Measurements from ENCODE around the gene VPS13D. TPM values are rescaled to one million over a fixed set of nuclear protein-coding genes. Genes with fewer than 3 reads are reported as not detected.

VPS13D gene
- total and polyA plus RNA-seq, 2 donors (not counting 3 experiments of a cell fraction or from before 2014, with no cell fraction given): 13.6 to 48.5 TPM

DNA sequence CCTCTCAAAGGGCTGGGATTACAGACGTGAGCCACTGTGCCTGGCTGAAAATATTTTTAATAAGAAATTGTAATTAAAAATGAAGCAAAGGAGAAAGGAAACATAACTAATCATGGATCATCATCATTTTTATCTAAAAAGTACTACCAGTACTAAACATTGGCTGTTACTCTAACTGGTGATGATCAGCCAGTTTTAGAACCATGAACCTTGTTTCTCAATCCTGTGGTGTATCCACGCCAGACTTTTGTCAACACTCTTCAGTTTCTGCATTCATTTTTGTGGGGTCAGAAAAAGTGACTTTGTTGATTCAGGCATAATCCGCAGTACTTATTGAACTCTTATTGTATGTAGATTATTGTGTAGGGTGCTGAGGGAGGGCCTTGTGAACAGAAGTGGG lies 52.3 kb downstream of the VPS13D start:
- BruUV-seq (replicated peaks): no TSS peak
- Histone ChIP-seq H3K27ac (ENCODE audit: insufficient read depth, low read depth, low read length) (no peak overlapping the region), H3K27me3 (ENCODE audit: control insufficient read depth in 2 of 2, insufficient read depth in 2 of 2, low read length in 2 of 2) (no peaks in the 10 kb centered on the region), H3K79me2 (ENCODE audit: control insufficient read depth, insufficient read depth, low read length) (no peaks in the 10 kb centered on the region), H3K36me3 (ENCODE audit: control insufficient read depth in 2 of 2, extremely low read depth in 1 of 2, insufficient read depth in 2 of 2, low read length in 2 of 2) (peaks cover 15 to 16% of the 10 kb centered on the region in 2 experiments), H3K9ac (replicated peaks; ENCODE audit: extremely low read depth, insufficient read depth, low read length) (no peak overlapping the region), H3K4me1 (ENCODE audit: control insufficient read depth, extremely low read depth, insufficient read depth, low read length) (no peaks in the 10 kb centered on the region), H3K4me3 (replicated peaks in 1 of 3; ENCODE audit: insufficient read depth in 1 of 3, low read depth in 1 of 3, low read length in 3 of 3) (no peak overlapping the region), H2AFZ (ENCODE audit: low read depth, low read length) (no peak overlapping the region), H3K4me2 (ENCODE audit: insufficient read depth, low read length) (no peak overlapping the region), H4K20me1 (replicated peaks; ENCODE audit: control insufficient read depth, extremely low read depth, insufficient read depth, low read length) (no peaks in the 10 kb centered on the region), H3K9me3 (replicated peaks; ENCODE audit: control insufficient read depth, insufficient read depth, low read length) (no peaks in the 10 kb centered on the region), H3K9me1 (replicated peaks; ENCODE audit: control insufficient read depth, extremely low read depth, insufficient read depth, low read length) (no peaks in the 10 kb centered on the region)
- TF ChIP-seq POLR2AphosphoS5 (IDR thresholded peaks at IDR 0.05; ENCODE audit: insufficient read depth, low read depth, low read length) (no peak), MYC (IDR thresholded peaks at IDR 0.05; ENCODE audit: low read depth, low read length) (no peak), FOS (IDR thresholded peaks at IDR 0.05; ENCODE audit: borderline replicate concordance, insufficient read depth, low read length) (no peak), EZH2 (IDR thresholded peaks at IDR 0.05; ENCODE audit: borderline replicate concordance, low read depth, low read length, severe bottlenecking) (no peak), GATA2 (IDR thresholded peaks at IDR 0.05; ENCODE audit: insufficient read depth, insufficient read length, low read depth, low read length) (no peak), POLR2A (IDR thresholded peaks at IDR 0.05; ENCODE audit: low read depth, low read length) (no peak), JUN (IDR thresholded peaks at IDR 0.05; ENCODE audit: borderline replicate concordance, insufficient read depth, insufficient read length, low read depth) (no peak)
- TF ChIP-seq, protein P1, sequence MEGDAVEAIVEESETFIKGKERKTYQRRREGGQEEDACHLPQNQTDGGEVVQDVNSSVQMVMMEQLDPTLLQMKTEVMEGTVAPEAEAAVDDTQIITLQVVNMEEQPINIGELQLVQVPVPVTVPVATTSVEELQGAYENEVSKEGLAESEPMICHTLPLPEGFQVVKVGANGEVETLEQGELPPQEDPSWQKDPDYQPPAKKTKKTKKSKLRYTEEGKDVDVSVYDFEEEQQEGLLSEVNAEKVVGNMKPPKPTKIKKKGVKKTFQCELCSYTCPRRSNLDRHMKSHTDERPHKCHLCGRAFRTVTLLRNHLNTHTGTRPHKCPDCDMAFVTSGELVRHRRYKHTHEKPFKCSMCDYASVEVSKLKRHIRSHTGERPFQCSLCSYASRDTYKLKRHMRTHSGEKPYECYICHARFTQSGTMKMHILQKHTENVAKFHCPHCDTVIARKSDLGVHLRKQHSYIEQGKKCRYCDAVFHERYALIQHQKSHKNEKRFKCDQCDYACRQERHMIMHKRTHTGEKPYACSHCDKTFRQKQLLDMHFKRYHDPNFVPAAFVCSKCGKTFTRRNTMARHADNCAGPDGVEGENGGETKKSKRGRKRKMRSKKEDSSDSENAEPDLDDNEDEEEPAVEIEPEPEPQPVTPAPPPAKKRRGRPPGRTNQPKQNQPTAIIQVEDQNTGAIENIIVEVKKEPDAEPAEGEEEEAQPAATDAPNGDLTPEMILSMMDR (IDR thresholded peaks at IDR 0.05; ENCODE audit: extremely low read depth in 1 of 2, insufficient read depth in 1 of 2, low read depth in 1 of 2, low read length in 2 of 2): no peak
- TF ChIP-seq, protein P2, sequence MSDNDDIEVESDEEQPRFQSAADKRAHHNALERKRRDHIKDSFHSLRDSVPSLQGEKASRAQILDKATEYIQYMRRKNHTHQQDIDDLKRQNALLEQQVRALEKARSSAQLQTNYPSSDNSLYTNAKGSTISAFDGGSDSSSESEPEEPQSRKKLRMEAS (IDR thresholded peaks at IDR 0.05; ENCODE audit: insufficient read depth, insufficient read length): no peak
- intact Hi-C loops (cut with micrococcal nuclease): no loop called here
- no peak for FAIRE-seq
- CTCF ChIA-PET: no interaction called here
- DNase-seq (ENCODE audit: low read depth, low spot score): no peak
- dilution Hi-C loops (cut with MboI; ENCODE audit: extremely low pct_ligation_motif_present, low sequenced_read_pairs): no loop called here
- POLR2A ChIA-PET: no interaction called here

All from endothelial cell of umbilical vein (primary cell).